Omental fat pad (tissue), 4 donors: ENCODE data around the gene FCER1G. TPM values are rescaled to one million over a fixed set of nuclear protein-coding genes. Genes with fewer than 3 reads are reported as not detected.

Source experiments
- ATAC-seq: fragments of 150-250 bp; one replicate; pipeline ENCODE4 v1.9.1; 2016; ENCODE audit warnings: mild to moderate bottlenecking, moderate library complexity; ENCODE audit not compliant: low FRiP score
- DNase-seq: peaks from one replicate; pipeline ENCODE4 v3.0.0-alpha.2; 2019; ENCODE audit warnings: low spot score
- CTCF ChIP-seq, 3 donors: fragments of 450-650 bp; IDR thresholded peaks; one replicate each; pipeline ENCODE4 v1.5.1; 2016 to 2017; ENCODE audit warnings: antibody characterized with exemption in 3 of 3, mild to moderate bottlenecking in 3 of 3, moderate library complexity in 2 of 3
- total RNA-seq, 4 donors: library from RNA; depleted of rRNA; stranded (reverse); fragments of >200 nt; gene quantifications; one replicate each; pipeline ENCODE4 v1.1.0, GENCODE V29; 2016

Gene FCER1G
- total RNA-seq, 4 donors from 2014 or later, result 96.3 to 346 (median 179) TPM

DNA sequence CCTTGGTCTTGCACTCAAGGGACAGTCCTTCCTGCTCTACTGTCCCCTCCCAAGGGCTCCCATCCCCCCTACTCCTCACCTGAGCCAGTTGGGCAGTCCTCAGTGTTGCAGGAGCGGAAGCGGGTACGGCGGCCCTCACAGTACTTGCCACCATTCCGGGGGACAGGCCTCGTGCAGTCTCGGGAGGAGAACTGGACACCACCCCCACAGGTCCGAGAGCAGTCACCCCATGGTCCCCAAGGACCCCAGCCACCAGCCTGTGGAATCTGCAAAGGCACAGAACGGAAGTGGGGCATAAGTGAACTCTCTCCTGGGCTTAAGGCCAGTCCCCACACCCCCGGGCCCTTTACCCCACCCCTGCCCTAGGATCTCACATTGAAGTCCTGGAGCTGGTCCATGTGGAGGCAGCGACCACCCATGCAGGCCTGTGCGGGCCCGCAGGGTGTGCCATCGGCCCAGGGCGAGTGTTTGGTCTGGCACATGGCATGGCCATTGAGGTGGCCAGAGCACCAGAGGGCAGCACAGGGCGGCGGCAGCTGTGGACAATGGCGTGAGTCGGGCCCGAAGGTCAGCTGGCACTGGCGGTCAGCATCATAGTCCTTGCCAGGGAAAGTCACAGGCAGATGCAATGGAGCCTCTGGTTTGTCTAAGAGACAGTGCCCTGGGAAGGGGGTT is 21.4 kb upstream of the FCER1G start:
- no peak for TF ChIP-seq CTCF (IDR thresholded peaks at IDR 0.05)
- DNase-seq (no peak), ATAC-seq (no peak)

DNA sequence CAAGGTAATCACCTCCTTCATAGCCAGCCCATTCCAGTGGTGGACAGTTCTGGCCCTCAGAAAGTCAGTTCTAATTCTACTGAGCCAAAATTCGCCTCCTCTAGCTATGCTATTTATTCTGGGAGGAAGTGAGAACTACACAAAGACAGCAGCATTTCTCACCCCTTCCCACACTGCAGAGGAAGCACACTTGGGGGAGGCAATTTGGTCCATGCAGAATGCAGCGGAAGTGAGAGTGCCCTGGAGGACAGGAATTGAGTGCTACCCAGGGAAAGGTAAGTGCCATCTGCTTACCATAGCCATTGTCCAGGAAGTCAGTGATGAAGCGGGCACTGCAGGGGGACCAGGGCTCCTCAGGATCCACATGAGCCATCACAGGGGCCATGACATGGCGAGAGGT is 19.9 kb upstream of the FCER1G start:
- TF ChIP-seq CTCF (IDR thresholded peaks at IDR 0.05), result no peak
- ATAC-seq (no peak), DNase-seq (no peak)

DNA sequence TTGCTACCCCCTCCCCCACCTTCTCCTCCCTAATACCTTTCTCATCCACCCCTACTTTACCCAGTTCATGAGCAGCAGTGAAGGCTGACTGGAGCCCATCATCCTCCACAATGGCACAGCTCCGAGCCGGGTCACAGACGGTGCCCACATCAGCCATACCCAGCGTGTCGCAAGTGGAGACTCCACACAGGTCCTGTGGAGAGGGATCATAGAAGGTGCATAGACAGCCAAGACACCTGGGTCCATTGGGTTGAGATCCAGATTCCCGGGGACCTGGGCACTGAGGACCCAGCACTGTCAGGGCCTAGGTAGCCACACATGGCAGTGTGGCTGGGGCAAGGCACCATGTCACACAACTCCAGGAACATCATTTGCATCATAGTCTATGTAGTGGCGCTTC is 19.0 kb upstream of the FCER1G start:
- no peak for DNase-seq
- no peak for ATAC-seq
- no peak for TF ChIP-seq CTCF (IDR thresholded peaks at IDR 0.05)

- DNase-seq, result no peak
- no peak for TF ChIP-seq CTCF (IDR thresholded peaks at IDR 0.05)
- no peak for ATAC-seq
Observed at GRCh38 chr1:161196521-161197451, 18.3 kb upstream of the FCER1G start.

DNA sequence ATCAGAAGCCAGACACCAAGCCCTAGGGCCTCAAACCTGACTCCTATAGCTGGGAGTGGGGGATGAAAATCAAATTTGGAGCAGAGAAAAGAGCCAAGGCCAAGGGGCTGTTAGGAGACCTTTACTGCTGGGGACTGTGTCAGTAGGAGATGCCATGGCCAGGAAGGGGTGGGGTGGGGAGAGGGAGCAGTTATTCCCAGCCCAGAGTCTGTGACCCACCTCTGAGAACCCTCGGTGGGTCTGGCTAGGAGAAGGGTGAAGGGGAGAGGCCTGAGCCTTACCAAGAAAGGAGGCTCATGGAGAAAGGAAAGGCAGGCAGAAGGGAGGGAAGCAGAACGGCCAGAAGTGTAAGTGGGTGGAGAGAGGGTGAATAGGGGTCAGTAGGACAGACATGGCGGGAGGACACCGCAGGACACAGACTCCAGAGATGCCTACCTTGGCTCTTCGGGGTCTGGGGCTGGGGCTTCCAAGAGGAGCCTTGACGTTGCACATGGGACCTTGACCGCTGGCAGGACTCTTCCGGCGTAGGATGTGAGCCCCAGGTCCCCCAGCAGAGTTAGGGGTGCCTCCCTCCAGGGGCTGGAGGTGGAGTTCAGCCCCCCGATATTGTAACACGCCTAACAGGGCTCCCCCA is 17.4 kb upstream of the FCER1G start:
- DNase-seq (no peak), ATAC-seq (no peak)
- TF ChIP-seq CTCF (IDR thresholded peaks at IDR 0.05), result no peak

DNA sequence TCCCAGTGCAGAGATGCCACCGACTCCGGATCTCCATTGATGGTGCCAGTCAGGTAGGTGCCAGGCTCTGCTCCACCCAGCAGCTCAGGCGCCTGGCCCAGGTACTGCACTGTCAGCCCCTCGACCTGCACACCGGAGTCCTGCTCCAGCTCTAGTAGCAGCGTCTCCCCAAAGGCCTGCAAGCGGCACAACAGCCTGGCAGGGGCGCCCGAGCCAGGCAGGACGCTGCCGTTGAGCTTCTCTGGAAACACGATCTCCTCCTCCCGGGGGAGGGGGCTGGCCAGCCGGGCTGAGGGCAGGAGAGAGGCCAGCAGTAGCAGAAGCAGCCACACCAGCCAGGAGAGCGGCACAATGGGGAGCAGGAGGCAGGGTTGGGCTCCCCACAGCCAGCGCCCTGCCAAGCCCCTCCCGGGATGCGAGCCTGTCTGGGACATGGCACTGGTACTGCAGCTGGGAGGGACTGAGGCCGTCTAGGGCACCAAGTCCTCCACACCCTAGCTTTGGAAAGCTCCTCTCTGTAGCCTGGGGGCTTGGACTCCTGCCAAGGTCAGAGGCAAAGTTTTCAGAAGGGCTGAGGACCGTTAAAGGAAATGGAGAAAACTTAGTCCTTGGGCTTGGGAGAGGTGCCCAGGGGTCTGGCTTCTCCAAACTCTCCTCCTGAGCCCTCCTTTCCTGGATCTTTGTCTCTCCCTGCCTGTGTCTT is 16.8 kb upstream of the FCER1G start:
- no peak for TF ChIP-seq CTCF (IDR thresholded peaks at IDR 0.05)
- DNase-seq (no peak), ATAC-seq (no peak)
